Gastrocnemius medialis (tissue), 4 donors: ENCODE data around the gene PRSS8.

Source experiments
- POLR2A ChIP-seq, 2 donors: fragments of 450-650 bp; IDR thresholded peaks; one replicate each; pipeline ENCODE4 v1.6.1; 2017; ENCODE audit warnings: antibody characterized with exemption in 2 of 2, mild to moderate bottlenecking in 2 of 2, moderate library complexity in 2 of 2
- TF ChIP-seq, protein P1 (sequence below), 5 experiments: fragments of 450-650 bp in 3 of 5; fragments of 200-600 bp in 2 of 5; sonication (generic) in 2 of 5; IDR thresholded peaks in 4 of 5; conservative IDR thresholded peaks in 1 of 5; 1 replicate in 4 of 5; 2 replicates in 1 of 5; pipeline ENCODE4 v1.5.1; 2016 to 2019; ENCODE audit warnings: antibody characterized with exemption in 5 of 5, mild to moderate bottlenecking in 3 of 5, moderate library complexity in 3 of 5

GRCh38 chr16:31145398-31145990, 10.0 kb upstream of the PRSS8 start:
- TF ChIP-seq, protein P1, sequence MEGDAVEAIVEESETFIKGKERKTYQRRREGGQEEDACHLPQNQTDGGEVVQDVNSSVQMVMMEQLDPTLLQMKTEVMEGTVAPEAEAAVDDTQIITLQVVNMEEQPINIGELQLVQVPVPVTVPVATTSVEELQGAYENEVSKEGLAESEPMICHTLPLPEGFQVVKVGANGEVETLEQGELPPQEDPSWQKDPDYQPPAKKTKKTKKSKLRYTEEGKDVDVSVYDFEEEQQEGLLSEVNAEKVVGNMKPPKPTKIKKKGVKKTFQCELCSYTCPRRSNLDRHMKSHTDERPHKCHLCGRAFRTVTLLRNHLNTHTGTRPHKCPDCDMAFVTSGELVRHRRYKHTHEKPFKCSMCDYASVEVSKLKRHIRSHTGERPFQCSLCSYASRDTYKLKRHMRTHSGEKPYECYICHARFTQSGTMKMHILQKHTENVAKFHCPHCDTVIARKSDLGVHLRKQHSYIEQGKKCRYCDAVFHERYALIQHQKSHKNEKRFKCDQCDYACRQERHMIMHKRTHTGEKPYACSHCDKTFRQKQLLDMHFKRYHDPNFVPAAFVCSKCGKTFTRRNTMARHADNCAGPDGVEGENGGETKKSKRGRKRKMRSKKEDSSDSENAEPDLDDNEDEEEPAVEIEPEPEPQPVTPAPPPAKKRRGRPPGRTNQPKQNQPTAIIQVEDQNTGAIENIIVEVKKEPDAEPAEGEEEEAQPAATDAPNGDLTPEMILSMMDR (IDR thresholded peaks at IDR 0.05 in 4 of 5, conservative IDR thresholded peaks at IDR 0.05 in 1 of 5), result no peak
- TF ChIP-seq POLR2A (IDR thresholded peaks at IDR 0.05), result no peak
